ENCODE measurements around the gene SLC14A1.

DNA sequence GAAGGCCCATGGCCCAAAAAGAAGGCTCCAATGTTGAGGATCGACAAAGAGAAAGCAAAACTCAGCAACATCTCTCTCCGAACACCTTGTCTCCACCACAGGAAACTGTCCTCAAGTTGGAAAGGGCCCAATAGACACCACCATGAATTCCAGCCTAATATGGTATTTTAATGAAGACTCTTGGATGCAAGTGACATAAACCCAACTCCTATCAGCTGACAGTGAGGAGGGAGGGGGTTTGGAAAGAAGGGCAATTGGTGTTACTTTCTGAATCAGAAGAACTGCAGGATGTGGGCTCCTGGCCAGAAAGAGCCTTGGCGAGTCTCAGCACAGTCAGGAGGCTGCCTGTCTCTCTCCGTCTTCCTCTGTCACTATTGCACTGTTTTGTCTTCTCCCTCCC lies 61.2 kb downstream of the SLC14A1 start:
- no peak for TF ChIP-seq RAD21 (IDR thresholded peaks at IDR 0.05; ENCODE audit: insufficient read depth, low read depth, low read length)
- TF ChIP-seq JUNB (IDR thresholded peaks at IDR 0.05): no peak
- no peak for TF ChIP-seq POLR2AphosphoS5 (IDR thresholded peaks at IDR 0.05; ENCODE audit: low read length)
- TF ChIP-seq, protein P1, sequence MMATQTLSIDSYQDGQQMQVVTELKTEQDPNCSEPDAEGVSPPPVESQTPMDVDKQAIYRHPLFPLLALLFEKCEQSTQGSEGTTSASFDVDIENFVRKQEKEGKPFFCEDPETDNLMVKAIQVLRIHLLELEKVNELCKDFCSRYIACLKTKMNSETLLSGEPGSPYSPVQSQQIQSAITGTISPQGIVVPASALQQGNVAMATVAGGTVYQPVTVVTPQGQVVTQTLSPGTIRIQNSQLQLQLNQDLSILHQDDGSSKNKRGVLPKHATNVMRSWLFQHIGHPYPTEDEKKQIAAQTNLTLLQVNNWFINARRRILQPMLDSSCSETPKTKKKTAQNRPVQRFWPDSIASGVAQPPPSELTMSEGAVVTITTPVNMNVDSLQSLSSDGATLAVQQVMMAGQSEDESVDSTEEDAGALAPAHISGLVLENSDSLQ (IDR thresholded peaks at IDR 0.05): no peak
- TF ChIP-seq, protein P2, sequence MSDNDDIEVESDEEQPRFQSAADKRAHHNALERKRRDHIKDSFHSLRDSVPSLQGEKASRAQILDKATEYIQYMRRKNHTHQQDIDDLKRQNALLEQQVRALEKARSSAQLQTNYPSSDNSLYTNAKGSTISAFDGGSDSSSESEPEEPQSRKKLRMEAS (IDR thresholded peaks at IDR 0.05; ENCODE audit: low read depth, low read length): no peak
- TF ChIP-seq ASH2L (IDR thresholded peaks at IDR 0.05; ENCODE audit: borderline replicate concordance, low read depth): no peak
- TF ChIP-seq, protein P3, sequence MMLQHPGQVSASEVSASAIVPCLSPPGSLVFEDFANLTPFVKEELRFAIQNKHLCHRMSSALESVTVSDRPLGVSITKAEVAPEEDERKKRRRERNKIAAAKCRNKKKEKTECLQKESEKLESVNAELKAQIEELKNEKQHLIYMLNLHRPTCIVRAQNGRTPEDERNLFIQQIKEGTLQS (IDR thresholded peaks at IDR 0.05; ENCODE audit: borderline replicate concordance, extremely low read depth, low read depth, low read length): no peak
- TF ChIP-seq BMI1 (IDR thresholded peaks at IDR 0.05; ENCODE audit: borderline replicate concordance): no peak
- TF ChIP-seq POLR2A (IDR thresholded peaks at IDR 0.05; ENCODE audit: low read depth, low read length): no peak
- no peak for TF ChIP-seq USF2 (IDR thresholded peaks at IDR 0.05; ENCODE audit: borderline replicate concordance, low read depth, low read length)
- no peak for TF ChIP-seq STAT1 (conservative IDR thresholded peaks at IDR 0.05)
- TF ChIP-seq KDM1A (IDR thresholded peaks at IDR 0.05; ENCODE audit: borderline replicate concordance): no peak
- TF ChIP-seq SIX5 (IDR thresholded peaks at IDR 0.05; ENCODE audit: low read depth, low read length, severe bottlenecking): no peak
- TF ChIP-seq IRF3 (IDR thresholded peaks at IDR 0.05): no peak
